GM21390 (cell line): Measurements from ENCODE around the gene EFNA2.
A peak's percentile ranks its signal among the peaks of the same experiment; 100 is the strongest.

Experiments used
- ATAC-seq: cut with Tn5 transposase; IDR thresholded peaks from one replicate; pipeline ENCODE4 v1.9.1; 2021; ENCODE audit not compliant: unreplicated experiment

EFNA2 gene

GRCh38 chr19:1248786-1249297 is 36.8 kb upstream of the EFNA2 start:
- ATAC-seq = no peak

- peak; percentile 35 for ATAC-seq
Measured at GRCh38 chr19:1249298-1249989, 36.2 kb upstream of the EFNA2 start.

- ATAC-seq = no peak
Measured at GRCh38 chr19:1249990-1250436, 35.7 kb upstream of the EFNA2 start.

GRCh38 chr19:1250437-1251260 is 35.0 kb upstream of the EFNA2 start:
- no peak for ATAC-seq

GRCh38 chr19:1251330-1252220 is 34.1 kb upstream of the EFNA2 start:
- no peak for ATAC-seq

- no peak for ATAC-seq
Measured at GRCh38 chr19:1252221-1252820, 33.4 kb upstream of the EFNA2 start.

GRCh38 chr19:1252821-1253513 is 32.7 kb upstream of the EFNA2 start:
- ATAC-seq = no peak

GRCh38 chr19:1253514-1254080 is 32.1 kb upstream of the EFNA2 start:
- ATAC-seq = no peak

- ATAC-seq = no peak
Measured at GRCh38 chr19:1254081-1254527, 31.6 kb upstream of the EFNA2 start.

- ATAC-seq = no peak
Measured at GRCh38 chr19:1254530-1255185, 31.0 kb upstream of the EFNA2 start.

- ATAC-seq = no peak
Measured at GRCh38 chr19:1255186-1256161, 30.2 kb upstream of the EFNA2 start.

GRCh38 chr19:1256646-1257474 is 28.8 kb upstream of the EFNA2 start:
- ATAC-seq = no peak

- no peak for ATAC-seq
Measured at GRCh38 chr19:1257475-1258162, 28.1 kb upstream of the EFNA2 start.

- no peak for ATAC-seq
Measured at GRCh38 chr19:1258163-1258492, 27.5 kb upstream of the EFNA2 start.

GRCh38 chr19:1258707-1259205 is 26.9 kb upstream of the EFNA2 start:
- ATAC-seq = no peak

- no peak for ATAC-seq
Measured at GRCh38 chr19:1259206-1259875, 26.3 kb upstream of the EFNA2 start.
